ENCODE data around the gene GSG1.
"Not testable (repeated sequence)": the region's sequence is repeated elsewhere in the genome, so short reads cannot be mapped to it uniquely, and the experiment has no call there.

The GSG1 gene

GRCh38 chr12:13042666-13043230, 60.7 kb downstream of the GSG1 start:
- Histone ChIP-seq H3K27me3 (peaks cover 19% of the 10 kb centered on the region), H3K4me1 (no peaks in the 10 kb centered on the region), H3K9me3 (no peaks in the 10 kb centered on the region), H3K4me3 (ENCODE audit: low read depth, low read length) (no peak overlapping the region), H3K36me3 (no peaks in the 10 kb centered on the region)
- no peak for DNase-seq
- TF ChIP-seq CTCF (IDR thresholded peaks at IDR 0.05; ENCODE audit: low read depth, low read length), result no peak

- no peak overlapping the region for H3K4me3 ChIP-seq (ENCODE audit: low read depth, low read length)
- H3K27me3 ChIP-seq, result peaks cover 19% of the 10 kb centered on the region
- no peak for DNase-seq
- H3K36me3 ChIP-seq, result no peaks in the 10 kb centered on the region
- no peaks in the 10 kb centered on the region for H3K4me1 ChIP-seq
- TF ChIP-seq CTCF (IDR thresholded peaks at IDR 0.05; ENCODE audit: low read depth, low read length), result no peak
- no peaks in the 10 kb centered on the region for H3K9me3 ChIP-seq
These were observed 62.2 kb downstream of the GSG1 start for GRCh38 chr12:13041224-13041623.

GRCh38 chr12:13039328-13039956, 64.0 kb downstream of the GSG1 start:
- H3K27me3 ChIP-seq, result peaks cover 19% of the 10 kb centered on the region
- no peaks in the 10 kb centered on the region for H3K9me3 ChIP-seq
- H3K36me3 ChIP-seq, result no peaks in the 10 kb centered on the region
- DNase-seq, result no peak
- H3K4me3 ChIP-seq (ENCODE audit: low read depth, low read length), result no peak overlapping the region
- no peak for TF ChIP-seq CTCF (IDR thresholded peaks at IDR 0.05; ENCODE audit: low read depth, low read length)
- H3K4me1 ChIP-seq, result no peaks in the 10 kb centered on the region

- Histone ChIP-seq H3K27me3 (peaks cover 20% of the 10 kb centered on the region), H3K9me3 (no peaks in the 10 kb centered on the region), H3K4me3 (ENCODE audit: low read depth, low read length) (no peak overlapping the region), H3K36me3 (no peaks in the 10 kb centered on the region), H3K4me1 (no peaks in the 10 kb centered on the region)
- TF ChIP-seq CTCF (IDR thresholded peaks at IDR 0.05; ENCODE audit: low read depth, low read length), result no peak
- DNase-seq, result no peak
These were observed 64.8 kb downstream of the GSG1 start for GRCh38 chr12:13038491-13039161.

- no peak for DNase-seq
- Histone ChIP-seq H3K4me3 (ENCODE audit: low read depth, low read length) (no peak overlapping the region), H3K27me3 (peaks cover 8% of the 10 kb centered on the region), H3K4me1 (no peaks in the 10 kb centered on the region), H3K36me3 (no peaks in the 10 kb centered on the region), H3K9me3 (no peaks in the 10 kb centered on the region)
- no peak for TF ChIP-seq CTCF (IDR thresholded peaks at IDR 0.05; ENCODE audit: low read depth, low read length)
These were observed 66.6 kb downstream of the GSG1 start for GRCh38 chr12:13036881-13037280.

GRCh38 chr12:13035335-13035734, 68.1 kb downstream of the GSG1 start:
- H3K27me3 ChIP-seq, result peaks cover 11% of the 10 kb centered on the region
- H3K4me3 ChIP-seq (ENCODE audit: low read depth, low read length); H3K9me3 ChIP-seq; DNase-seq; H3K4me1 ChIP-seq; H3K36me3 ChIP-seq: not testable (repeated sequence)
